Measurements from ENCODE around the gene GNPTG. TPM values are rescaled to one million over a fixed set of nuclear protein-coding genes. Genes with fewer than 3 reads are reported as not detected.

The GNPTG gene
- total and polyA plus RNA-seq, 2 donors from 2014 or later, result 88.7 to 138 TPM

- no peak for TF ChIP-seq CTCF (IDR thresholded peaks at IDR 0.05; ENCODE audit: borderline replicate concordance, extremely low read depth, insufficient read depth)
- FAIRE-seq (no peak), DNase-seq (no peak)
- Histone ChIP-seq H3K4me1 (ENCODE audit: control insufficient read depth in 2 of 3, insufficient read depth in 2 of 3, low read depth in 1 of 3, low read length in 3 of 3) (no peaks in the 10 kb centered on the region), H3K27ac (ENCODE audit: low read depth in 2 of 2, low read length in 2 of 2) (no peak overlapping the region), H3K27me3 (ENCODE audit: control insufficient read depth, insufficient read depth, low read length) (no peaks in the 10 kb centered on the region), H3K9me3 (ENCODE audit: control insufficient read depth in 2 of 3, insufficient read depth in 1 of 3, low read length in 3 of 3) (no peaks in the 10 kb centered on the region), H3K36me3 (ENCODE audit: control insufficient read depth in 2 of 3, insufficient read depth in 3 of 3, low read length in 3 of 3) (peaks cover 2 to 21% (median 4%) of the 10 kb centered on the region in 3 donors), H3K9ac (ENCODE audit: low read length in 3 of 3) (no peak overlapping the region), H3K4me3 (ENCODE audit: low read length in 3 of 3) (no peak overlapping the region)
- intact Hi-C loops (cut with DNase I), result no loop called here
Measured at GRCh38 chr16:1393613-1394176, 42.0 kb downstream of the GNPTG start.

- no peaks in the 10 kb centered on the region for H3K9me3 ChIP-seq (ENCODE audit: control insufficient read depth in 2 of 3, insufficient read depth in 1 of 3, low read length in 3 of 3)
- FAIRE-seq (no peak), DNase-seq (no peak)
- H3K4me3 ChIP-seq (ENCODE audit: low read length in 3 of 3), result no peak overlapping the region
- no peaks in the 10 kb centered on the region for H3K4me1 ChIP-seq (ENCODE audit: control insufficient read depth in 2 of 3, insufficient read depth in 2 of 3, low read depth in 1 of 3, low read length in 3 of 3)
- TF ChIP-seq CTCF (IDR thresholded peaks at IDR 0.05; ENCODE audit: borderline replicate concordance, extremely low read depth, insufficient read depth), result no peak
- no peak overlapping the region for H3K9ac ChIP-seq (ENCODE audit: low read length in 3 of 3)
- H3K27me3 ChIP-seq (ENCODE audit: control insufficient read depth, insufficient read depth, low read length), result no peaks in the 10 kb centered on the region
- H3K27ac ChIP-seq (ENCODE audit: low read depth in 2 of 2, low read length in 2 of 2), result no peak overlapping the region
- peaks cover 2 to 21% (median 4%) of the 10 kb centered on the region in 3 donors for H3K36me3 ChIP-seq (ENCODE audit: control insufficient read depth in 2 of 3, insufficient read depth in 3 of 3, low read length in 3 of 3)
- intact Hi-C loops (cut with DNase I), result no loop called here
Measured at GRCh38 chr16:1394367-1394951, 42.7 kb downstream of the GNPTG start.

DNA sequence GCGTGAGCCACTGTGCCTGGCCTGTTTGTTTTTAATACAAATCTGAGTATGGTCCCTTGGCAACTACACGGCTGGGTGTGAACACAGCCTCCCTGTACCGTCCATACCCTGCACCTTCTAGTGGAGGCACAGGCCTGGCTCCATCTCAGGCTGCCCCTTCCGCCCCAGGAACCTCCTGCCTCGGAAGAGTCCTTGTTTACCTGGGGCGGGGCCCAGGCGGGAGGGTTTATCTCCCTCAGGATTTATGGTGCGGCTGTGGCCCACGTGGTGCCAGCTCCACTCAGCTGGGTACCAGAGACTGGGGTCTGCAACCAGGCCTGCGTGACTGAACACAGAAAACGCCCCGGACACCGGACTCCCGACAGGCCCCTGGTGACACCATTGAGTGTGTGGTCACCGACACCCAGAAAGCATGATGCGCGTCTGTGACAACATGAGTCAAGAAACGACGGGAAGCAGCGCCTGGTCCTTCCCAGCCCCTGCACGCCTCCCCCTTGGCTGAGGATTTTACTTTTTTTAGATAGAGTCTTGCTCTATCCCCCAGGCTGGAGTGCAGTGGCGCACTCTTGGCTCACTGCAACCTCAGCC lies 43.8 kb downstream of the GNPTG start:
- H3K9me3 ChIP-seq (ENCODE audit: control insufficient read depth in 2 of 3, insufficient read depth in 1 of 3, low read length in 3 of 3), result no peaks in the 10 kb centered on the region
- peaks cover 2 to 17% (median 8%) of the 10 kb centered on the region in 3 donors for H3K36me3 ChIP-seq (ENCODE audit: control insufficient read depth in 2 of 3, insufficient read depth in 3 of 3, low read length in 3 of 3)
- H3K4me3 ChIP-seq (ENCODE audit: low read length in 3 of 3), result no peak overlapping the region
- no peak for DNase-seq
- no peaks in the 10 kb centered on the region for H3K4me1 ChIP-seq (ENCODE audit: control insufficient read depth in 2 of 3, insufficient read depth in 2 of 3, low read depth in 1 of 3, low read length in 3 of 3)
- H3K9ac ChIP-seq (ENCODE audit: low read length in 3 of 3), result no peak overlapping the region
- intact Hi-C loops (cut with DNase I), result no loop called here
- H3K27me3 ChIP-seq (ENCODE audit: control insufficient read depth, insufficient read depth, low read length), result no peaks in the 10 kb centered on the region
- no peak for TF ChIP-seq CTCF (IDR thresholded peaks at IDR 0.05; ENCODE audit: borderline replicate concordance, extremely low read depth, insufficient read depth)
- no peak for FAIRE-seq
- H3K27ac ChIP-seq (ENCODE audit: low read depth in 2 of 2, low read length in 2 of 2), result no peak overlapping the region
